Thyroid gland (tissue), 4 donors: ENCODE measurements around the gene FRAS1. TPM values are rescaled to one million over a fixed set of nuclear protein-coding genes. Genes with fewer than 3 reads are reported as not detected.

Source experiments
- DNase-seq, 2 donors: peaks; one replicate each; pipeline ENCODE4 v3.0.0-alpha.2; 2019
- H3K27ac ChIP-seq, 3 donors: fragments of 200-600 bp; sonication (generic); 1 replicate in 2 of 3; 2 replicates in 1 of 3; pipeline ENCODE4 v1.5.1; 2016 to 2019; ENCODE audit warnings: mild to moderate bottlenecking in 1 of 3, moderate library complexity in 1 of 3
- H3K27me3 ChIP-seq: fragments of 200-600 bp; sonication (generic); one replicate; pipeline ENCODE4 v1.5.1; 2019
- H3K36me3 ChIP-seq, 2 donors: fragments of 200-600 bp; sonication (generic); one replicate each; pipeline ENCODE4 v1.5.1; 2016 to 2019
- H3K4me1 ChIP-seq, 2 donors: fragments of 200-600 bp; sonication (generic); one replicate each; pipeline ENCODE4 v1.5.1; 2017 to 2019
- H3K4me3 ChIP-seq, 3 donors: fragments of 200-600 bp; sonication (generic); replicated peaks in 1 of 3; 1 replicate in 2 of 3; 2 replicates in 1 of 3; pipeline ENCODE4 v1.5.1; 2016; ENCODE audit warnings: mild to moderate bottlenecking in 1 of 3
- H3K9me3 ChIP-seq: fragments of 200-600 bp; sonication (generic); one replicate; pipeline ENCODE4 v1.5.1; 2017
- POLR2A ChIP-seq, 2 donors: fragments of 450-650 bp; IDR thresholded peaks; one replicate each; pipeline ENCODE4 v1.6.1; 2017; ENCODE audit warnings: antibody characterized with exemption in 2 of 2, mild to moderate bottlenecking in 2 of 2, moderate library complexity in 1 of 2
- WGBS, 2 donors: methylation state at CpG; one replicate each; pipeline ENCODE4 v1.1.5; 2017; 5-methylcytosine and 5-hydroxymethylcytosine counted together
- intact Hi-C: fragments of 100-400 bp; cut with DNase I; formaldehyde crosslinking; loops from one replicate; pipeline ENCODE4 v1.15.1; 2023
- total RNA-seq, 4 donors: library from RNA; depleted of rRNA; stranded (reverse); fragments of >200 nt; gene quantifications; one replicate each; pipeline ENCODE4 v1.2.3, GENCODE V29; 2016
- TF ChIP-seq, protein P1 (sequence below), 6 experiments: fragments of 200-600 bp in 3 of 6; fragments of 450-650 bp in 3 of 6; sonication (generic) in 3 of 6; IDR thresholded peaks; one replicate each; pipeline ENCODE4 v1.5.1; 2016 to 2019; ENCODE audit warnings: antibody characterized with exemption in 6 of 6, mild to moderate bottlenecking in 2 of 6, inconsistent platforms in 1 of 6, moderate library complexity in 1 of 6

FRAS1 gene
- total RNA-seq, 4 donors from 2014 or later = 25.4 to 42.3 (median 31.7) TPM

DNA sequence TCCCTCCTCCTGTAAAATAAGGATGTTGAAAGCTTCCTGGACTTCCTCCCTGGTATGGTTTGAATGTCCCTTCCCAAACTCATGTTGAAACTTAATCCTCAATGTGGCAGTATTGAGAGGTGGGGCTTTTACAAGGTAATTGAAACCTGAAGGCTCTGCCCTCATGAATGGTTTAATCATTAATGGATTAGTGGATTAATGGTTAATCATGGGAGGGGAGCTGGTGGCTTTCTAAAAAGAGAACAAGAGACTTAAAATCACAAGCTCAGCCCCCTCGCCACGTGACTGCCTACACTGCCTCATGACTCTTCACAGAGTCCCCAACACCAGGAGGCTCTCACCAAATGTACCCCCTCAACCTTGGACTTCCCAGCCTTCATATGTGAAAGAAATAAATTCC, 369.8 kb downstream of the FRAS1 start:
- TF ChIP-seq, protein P1, sequence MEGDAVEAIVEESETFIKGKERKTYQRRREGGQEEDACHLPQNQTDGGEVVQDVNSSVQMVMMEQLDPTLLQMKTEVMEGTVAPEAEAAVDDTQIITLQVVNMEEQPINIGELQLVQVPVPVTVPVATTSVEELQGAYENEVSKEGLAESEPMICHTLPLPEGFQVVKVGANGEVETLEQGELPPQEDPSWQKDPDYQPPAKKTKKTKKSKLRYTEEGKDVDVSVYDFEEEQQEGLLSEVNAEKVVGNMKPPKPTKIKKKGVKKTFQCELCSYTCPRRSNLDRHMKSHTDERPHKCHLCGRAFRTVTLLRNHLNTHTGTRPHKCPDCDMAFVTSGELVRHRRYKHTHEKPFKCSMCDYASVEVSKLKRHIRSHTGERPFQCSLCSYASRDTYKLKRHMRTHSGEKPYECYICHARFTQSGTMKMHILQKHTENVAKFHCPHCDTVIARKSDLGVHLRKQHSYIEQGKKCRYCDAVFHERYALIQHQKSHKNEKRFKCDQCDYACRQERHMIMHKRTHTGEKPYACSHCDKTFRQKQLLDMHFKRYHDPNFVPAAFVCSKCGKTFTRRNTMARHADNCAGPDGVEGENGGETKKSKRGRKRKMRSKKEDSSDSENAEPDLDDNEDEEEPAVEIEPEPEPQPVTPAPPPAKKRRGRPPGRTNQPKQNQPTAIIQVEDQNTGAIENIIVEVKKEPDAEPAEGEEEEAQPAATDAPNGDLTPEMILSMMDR (IDR thresholded peaks at IDR 0.05) = no peak
- TF ChIP-seq POLR2A (IDR thresholded peaks at IDR 0.05) = no peak
- intact Hi-C loops = no loop called here
- Histone ChIP-seq H3K27me3 (no peaks in the 10 kb centered on the region), H3K4me1 (no peaks in the 10 kb centered on the region), H3K36me3 (no peaks in the 10 kb centered on the region), H3K9me3 (no peaks in the 10 kb centered on the region), H3K27ac (no peak overlapping the region), H3K4me3 (no peak overlapping the region)
- DNase-seq = no peak
- WGBS, 2 donors = 87 to 95% methylated on average over 2 of the region's 2 CpGs

DNA sequence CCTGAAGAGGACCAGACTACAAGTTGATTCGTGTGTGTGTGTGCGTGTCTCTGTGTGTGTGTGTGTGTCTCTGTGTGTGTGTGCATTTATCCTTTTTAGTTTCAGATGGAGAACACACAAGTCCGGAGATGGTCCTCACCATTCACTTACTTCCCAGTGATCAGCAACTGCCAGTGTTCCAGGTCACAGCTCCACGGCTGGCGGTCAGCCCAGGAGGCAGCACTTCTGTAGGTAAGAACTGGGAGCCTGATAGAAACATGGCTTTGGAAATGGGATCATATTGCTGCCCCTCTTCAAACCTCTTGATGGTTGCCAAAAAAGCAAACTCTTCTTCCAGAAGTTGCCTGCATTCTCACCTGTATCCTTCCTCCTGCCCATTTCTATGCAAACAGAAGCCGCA, 371.9 kb downstream of the FRAS1 start:
- Histone ChIP-seq H3K36me3 (no peaks in the 10 kb centered on the region), H3K27me3 (no peaks in the 10 kb centered on the region), H3K9me3 (no peaks in the 10 kb centered on the region), H3K4me1 (no peaks in the 10 kb centered on the region), H3K4me3 (no peak overlapping the region), H3K27ac (no peak overlapping the region)
- intact Hi-C loops = no loop called here
- DNase-seq = peak; percentile 83 to 88
- 38 to 50% methylated on average over 6 of the region's 6 CpGs for WGBS, 2 donors
- TF ChIP-seq, protein P1 (IDR thresholded peaks at IDR 0.05) = no peak
- no peak for TF ChIP-seq POLR2A (IDR thresholded peaks at IDR 0.05)

DNA sequence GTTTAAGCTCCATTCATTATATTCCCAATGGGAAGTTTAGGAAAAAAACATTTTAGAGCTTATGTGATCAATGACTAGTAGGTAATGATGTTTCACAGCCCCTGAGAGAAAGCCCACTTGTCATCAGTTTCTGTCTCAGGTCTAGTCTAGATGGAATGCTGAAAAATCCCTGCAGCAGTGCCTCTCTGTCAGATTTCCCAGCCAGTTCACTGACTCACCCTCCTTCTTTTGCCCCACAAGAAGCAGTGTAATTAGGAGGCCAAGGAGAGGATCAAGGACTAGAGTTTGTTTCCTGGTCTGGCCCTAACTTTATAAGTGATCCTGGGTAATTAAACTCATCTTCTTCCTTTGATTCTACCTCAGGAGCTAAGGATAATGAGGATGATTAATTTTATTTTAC, 375.8 kb downstream of the FRAS1 start:
- Histone ChIP-seq H3K4me1 (no peaks in the 10 kb centered on the region), H3K36me3 (no peaks in the 10 kb centered on the region), H3K4me3 (no peak overlapping the region), H3K27ac (no peak overlapping the region), H3K9me3 (no peaks in the 10 kb centered on the region), H3K27me3 (no peaks in the 10 kb centered on the region)
- DNase-seq = no peak
- intact Hi-C loops = no loop called here
- TF ChIP-seq, protein P1 (IDR thresholded peaks at IDR 0.05) = no peak
- no peak for TF ChIP-seq POLR2A (IDR thresholded peaks at IDR 0.05)

DNA sequence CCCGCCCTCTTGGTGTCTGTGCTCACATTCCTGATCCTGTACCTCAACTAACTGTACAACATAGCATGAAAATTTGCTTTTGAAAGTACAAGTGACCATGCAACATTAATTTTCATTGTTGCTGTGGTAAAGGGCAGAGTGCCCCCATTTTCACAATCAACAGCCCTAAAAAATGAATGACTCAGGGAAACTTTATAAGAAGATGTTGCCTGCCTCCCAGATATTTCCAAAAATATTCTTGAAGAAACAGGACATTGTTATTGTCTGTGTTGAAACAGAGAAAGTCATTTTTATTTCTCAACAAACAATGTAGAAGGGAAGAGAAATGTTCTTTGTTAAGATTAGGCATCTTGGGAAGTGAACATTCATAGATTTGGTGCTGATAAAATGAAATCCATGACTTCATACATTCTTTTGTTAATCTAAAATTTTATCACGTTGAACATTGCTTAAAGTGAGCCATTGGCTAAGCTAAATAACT, 380.5 kb downstream of the FRAS1 start:
- no peaks in the 10 kb centered on the region for H3K4me1 ChIP-seq
- TF ChIP-seq, protein P1 (IDR thresholded peaks at IDR 0.05) = no peak
- no peak for TF ChIP-seq POLR2A (IDR thresholded peaks at IDR 0.05)
- no peaks in the 10 kb centered on the region for H3K36me3 ChIP-seq
- no peaks in the 10 kb centered on the region for H3K27me3 ChIP-seq
- no peak overlapping the region for H3K4me3 ChIP-seq
- H3K27ac ChIP-seq = no peak overlapping the region
- WGBS, 2 donors = 72 to 77% methylated on average over 2 of the region's 2 CpGs
- no peaks in the 10 kb centered on the region for H3K9me3 ChIP-seq
- intact Hi-C loops = no loop called here
- DNase-seq = no peak

DNA sequence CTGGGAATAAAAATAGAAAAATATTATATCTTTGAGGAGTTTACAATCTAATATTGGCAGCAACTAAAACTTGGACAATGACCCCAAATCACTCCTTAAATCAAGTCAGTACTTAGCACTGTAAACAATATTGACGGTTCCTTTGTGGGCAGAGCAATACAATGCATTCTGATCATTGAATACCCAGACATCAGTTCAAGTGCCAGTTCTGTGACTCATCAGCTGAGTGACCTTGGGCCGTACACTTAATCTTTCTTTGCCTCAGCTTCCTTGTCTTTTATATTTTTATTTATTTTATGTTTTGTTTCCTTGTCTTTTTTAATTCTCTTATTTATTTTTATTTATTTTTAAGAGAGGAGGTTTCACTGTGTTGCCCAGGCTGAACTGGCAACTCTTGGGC, 382.2 kb downstream of the FRAS1 start:
- no peak overlapping the region for H3K27ac ChIP-seq
- no peaks in the 10 kb centered on the region for H3K9me3 ChIP-seq
- no peaks in the 10 kb centered on the region for H3K4me1 ChIP-seq
- intact Hi-C loops = no loop called here
- WGBS, 2 donors = 93 to 94% methylated on average over 2 of the region's 2 CpGs
- no peaks in the 10 kb centered on the region for H3K36me3 ChIP-seq
- TF ChIP-seq, protein P1 (IDR thresholded peaks at IDR 0.05) = no peak
- TF ChIP-seq POLR2A (IDR thresholded peaks at IDR 0.05) = no peak
- DNase-seq = no peak
- H3K27me3 ChIP-seq = no peaks in the 10 kb centered on the region
- no peak overlapping the region for H3K4me3 ChIP-seq
